ENCODE measurements around the gene CCDC85C. TPM values are rescaled to one million over a fixed set of nuclear protein-coding genes. Genes with fewer than 3 reads are reported as not detected.
A peak's percentile ranks its signal among the peaks of the same experiment; 100 is the strongest.

CCDC85C gene
- total and polyA plus RNA-seq, 4 donors = 8.4 to 34.5 (median 25.0) TPM

DNA sequence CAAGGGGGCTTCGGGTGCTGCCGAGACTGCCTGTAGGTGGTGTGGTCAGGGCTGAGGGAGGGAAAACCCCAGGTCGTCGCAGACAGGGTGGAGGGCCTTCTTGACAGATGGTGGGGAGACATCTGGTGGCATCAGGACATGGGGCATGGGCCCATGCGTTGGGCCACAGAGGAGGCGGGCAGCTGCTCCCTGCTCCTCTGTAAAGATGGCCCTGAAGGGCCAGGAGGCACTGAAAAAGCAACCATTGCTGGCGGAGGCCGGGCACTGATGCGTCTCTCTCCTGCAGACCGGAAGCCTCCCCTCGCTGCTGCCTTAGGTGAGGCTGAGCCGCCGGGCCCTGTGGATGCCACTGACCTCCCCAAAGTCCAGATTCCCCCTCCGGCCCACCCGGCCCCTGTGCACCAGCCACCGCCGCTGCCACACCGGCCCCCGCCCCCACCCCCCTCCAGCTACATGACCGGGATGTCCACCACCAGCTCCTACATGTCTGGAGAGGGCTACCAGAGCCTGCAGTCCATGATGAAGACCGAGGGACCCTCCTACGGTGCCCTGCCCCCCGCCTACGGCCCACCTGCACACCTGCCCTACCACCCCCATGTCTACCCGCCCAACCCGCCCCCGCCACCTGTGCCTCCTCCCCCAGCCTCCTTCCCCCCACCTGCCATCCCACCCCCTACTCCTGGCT is 94.0 kb downstream of the CCDC85C start:
- WGBS (ENCODE audit: insufficient coverage) = 80% methylated on average over 15 of the region's 27 CpGs
- DNase-seq (ENCODE audit: low read depth in 4 of 6, low spot score in 6 of 6) = no peak
- Histone ChIP-seq H3K27ac (ENCODE audit: low read depth, low read length) (no peak overlapping the region), H3K4me3 (ENCODE audit: low read depth, low read length) (no peak overlapping the region), H3K4me1 (ENCODE audit: control insufficient read depth, insufficient read depth, low read length) (peaks cover 30% of the 10 kb centered on the region), H3K9me3 (ENCODE audit: control insufficient read depth, insufficient read depth, low read length) (no peaks in the 10 kb centered on the region), H3K36me3 (ENCODE audit: control insufficient read depth, insufficient read depth, low read length) (peaks cover 85% of the 10 kb centered on the region), H3K27me3 (ENCODE audit: control insufficient read depth, insufficient read depth, low read length) (no peaks in the 10 kb centered on the region)

- H3K9me3 ChIP-seq (ENCODE audit: control insufficient read depth, insufficient read depth, low read length) = no peaks in the 10 kb centered on the region
- no peak overlapping the region for H3K4me3 ChIP-seq (ENCODE audit: low read depth, low read length)
- H3K27ac ChIP-seq (ENCODE audit: low read depth, low read length) = no peak overlapping the region
- H3K4me1 ChIP-seq (ENCODE audit: control insufficient read depth, insufficient read depth, low read length) = peaks cover 30% of the 10 kb centered on the region
- H3K36me3 ChIP-seq (ENCODE audit: control insufficient read depth, insufficient read depth, low read length) = peaks cover 84% of the 10 kb centered on the region
- 83% methylated on average over 16 of the region's 23 CpGs for WGBS (ENCODE audit: insufficient coverage)
- H3K27me3 ChIP-seq (ENCODE audit: control insufficient read depth, insufficient read depth, low read length) = no peaks in the 10 kb centered on the region
- DNase-seq (ENCODE audit: low read depth in 4 of 6, low spot score in 6 of 6) = no peak
Measured at GRCh38 chr14:99508896-99509629, 94.9 kb downstream of the CCDC85C start.

DNA sequence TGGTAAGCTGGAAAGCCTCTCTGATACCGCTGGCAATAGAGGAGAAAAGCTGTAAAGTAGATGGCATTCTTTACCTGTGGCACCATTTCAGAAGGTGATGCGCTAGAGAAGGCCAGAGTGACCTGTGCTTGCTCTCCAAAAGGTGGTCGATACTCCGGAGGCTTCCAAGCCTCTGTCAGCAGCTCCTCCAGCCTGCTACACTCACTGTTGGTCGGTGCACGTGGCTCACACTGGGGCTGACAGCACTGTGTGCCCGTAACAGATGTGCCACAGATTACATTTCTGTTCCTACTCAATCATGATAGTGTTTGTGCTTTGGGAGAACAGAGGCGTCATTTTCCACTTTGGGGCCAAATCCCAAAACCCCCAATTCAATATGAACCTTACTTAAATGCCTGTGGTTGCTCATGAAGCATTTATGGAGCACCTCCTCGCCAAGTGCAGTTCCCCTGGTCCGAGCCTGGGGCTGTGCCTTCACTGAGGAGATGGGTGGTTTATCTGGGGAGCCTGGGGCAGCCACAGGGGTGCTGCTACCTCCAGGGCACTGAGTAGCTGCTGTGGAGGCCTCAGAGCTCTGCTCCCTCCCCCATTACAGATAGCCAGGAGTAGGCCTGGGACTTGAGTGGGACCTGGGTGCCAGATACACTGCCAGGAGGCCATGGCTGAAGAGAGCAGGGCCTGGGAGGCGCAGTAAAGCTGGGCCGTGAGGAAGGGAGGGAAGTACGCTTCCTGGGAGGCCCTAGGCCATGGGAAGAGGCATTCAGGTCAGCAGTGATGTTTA is 96.0 kb downstream of the CCDC85C start:
- H3K27ac ChIP-seq (ENCODE audit: low read depth, low read length) = no peak overlapping the region
- WGBS (ENCODE audit: insufficient coverage) = 92% methylated on average over 7 of the region's 13 CpGs
- H3K4me3 ChIP-seq (ENCODE audit: low read depth, low read length) = no peak overlapping the region
- peaks cover 79% of the 10 kb centered on the region for H3K36me3 ChIP-seq (ENCODE audit: control insufficient read depth, insufficient read depth, low read length)
- H3K27me3 ChIP-seq (ENCODE audit: control insufficient read depth, insufficient read depth, low read length) = no peaks in the 10 kb centered on the region
- no peak for DNase-seq (ENCODE audit: low read depth in 4 of 6, low spot score in 6 of 6)
- no peaks in the 10 kb centered on the region for H3K9me3 ChIP-seq (ENCODE audit: control insufficient read depth, insufficient read depth, low read length)
- H3K4me1 ChIP-seq (ENCODE audit: control insufficient read depth, insufficient read depth, low read length) = peaks cover 30% of the 10 kb centered on the region

GRCh38 chr14:99506276-99506675 is 97.7 kb downstream of the CCDC85C start:
- WGBS (ENCODE audit: insufficient coverage) = 34% methylated on average over 6 of the region's 6 CpGs
- H3K27ac ChIP-seq (ENCODE audit: low read depth, low read length) = no peak overlapping the region

GRCh38 chr14:99505089-99505488 is 98.9 kb downstream of the CCDC85C start:
- no peak for DNase-seq (ENCODE audit: low read depth in 4 of 6, low spot score in 6 of 6)
- WGBS (ENCODE audit: insufficient coverage) = 100% methylated on average over 2 of the region's 5 CpGs
- peaks cover 68% of the 10 kb centered on the region for H3K36me3 ChIP-seq (ENCODE audit: control insufficient read depth, insufficient read depth, low read length)

More at GRCh38 chr14:99506276-99506675, 97.7 kb downstream of the CCDC85C start:
- Histone ChIP-seq H3K4me1 (ENCODE audit: control insufficient read depth, insufficient read depth, low read length) (peaks cover 17% of the 10 kb centered on the region), H3K27me3 (ENCODE audit: control insufficient read depth, insufficient read depth, low read length) (no peaks in the 10 kb centered on the region), H3K4me3 (ENCODE audit: low read depth, low read length) (no peak overlapping the region), H3K36me3 (ENCODE audit: control insufficient read depth, insufficient read depth, low read length) (peaks cover 72% of the 10 kb centered on the region), H3K9me3 (ENCODE audit: control insufficient read depth, insufficient read depth, low read length) (no peaks in the 10 kb centered on the region)
- peak in 2 of 6 donors; percentile 49 to 53 for DNase-seq (ENCODE audit: low read depth in 4 of 6, low spot score in 6 of 6)

DNA sequence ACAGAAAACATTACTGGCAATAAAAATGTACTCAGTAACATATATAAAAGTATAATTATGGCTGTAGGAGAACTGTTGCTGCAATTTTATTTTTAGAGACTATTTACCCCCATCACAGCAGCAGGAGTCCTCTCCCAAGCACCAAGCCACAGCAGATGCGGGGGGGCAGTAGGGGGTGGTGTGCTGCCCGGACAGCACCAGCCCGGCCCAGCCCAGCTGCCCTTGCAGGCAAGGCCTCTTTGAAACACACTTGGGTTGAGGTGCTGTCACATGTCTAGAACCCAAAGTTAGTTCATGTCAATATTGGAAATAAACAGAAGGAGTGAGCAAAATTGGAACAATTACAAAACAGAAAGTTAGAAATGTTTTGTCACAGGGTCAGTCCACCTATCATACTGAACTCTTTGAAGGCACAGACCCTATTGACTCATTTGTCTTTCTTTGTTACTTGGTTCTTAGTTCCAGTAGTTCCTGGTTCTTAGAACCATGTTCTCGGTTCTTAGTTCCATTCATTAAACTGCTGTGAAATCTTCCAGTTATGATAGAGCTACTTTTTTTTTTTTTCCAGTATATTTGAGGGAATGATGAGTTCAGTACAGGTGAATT is 100.1 kb downstream of the CCDC85C start:
- no peak for DNase-seq (ENCODE audit: low read depth in 4 of 6, low spot score in 6 of 6)
- Histone ChIP-seq H3K4me3 (ENCODE audit: low read depth, low read length) (no peak overlapping the region), H3K27me3 (ENCODE audit: control insufficient read depth, insufficient read depth, low read length) (no peaks in the 10 kb centered on the region), H3K4me1 (ENCODE audit: control insufficient read depth, insufficient read depth, low read length) (peaks cover 8% of the 10 kb centered on the region), H3K36me3 (ENCODE audit: control insufficient read depth, insufficient read depth, low read length) (peaks cover 59% of the 10 kb centered on the region), H3K27ac (ENCODE audit: low read depth, low read length) (no peak overlapping the region), H3K9me3 (ENCODE audit: control insufficient read depth, insufficient read depth, low read length) (no peaks in the 10 kb centered on the region)
- 93% methylated on average over 3 of the region's 4 CpGs for WGBS (ENCODE audit: insufficient coverage)

More at GRCh38 chr14:99505089-99505488, 98.9 kb downstream of the CCDC85C start:
- Histone ChIP-seq H3K27ac (ENCODE audit: low read depth, low read length) (no peak overlapping the region), H3K4me3 (ENCODE audit: low read depth, low read length) (no peak overlapping the region), H3K9me3 (ENCODE audit: control insufficient read depth, insufficient read depth, low read length) (no peaks in the 10 kb centered on the region), H3K4me1 (ENCODE audit: control insufficient read depth, insufficient read depth, low read length) (peaks cover 12% of the 10 kb centered on the region), H3K27me3 (ENCODE audit: control insufficient read depth, insufficient read depth, low read length) (no peaks in the 10 kb centered on the region)

DNA sequence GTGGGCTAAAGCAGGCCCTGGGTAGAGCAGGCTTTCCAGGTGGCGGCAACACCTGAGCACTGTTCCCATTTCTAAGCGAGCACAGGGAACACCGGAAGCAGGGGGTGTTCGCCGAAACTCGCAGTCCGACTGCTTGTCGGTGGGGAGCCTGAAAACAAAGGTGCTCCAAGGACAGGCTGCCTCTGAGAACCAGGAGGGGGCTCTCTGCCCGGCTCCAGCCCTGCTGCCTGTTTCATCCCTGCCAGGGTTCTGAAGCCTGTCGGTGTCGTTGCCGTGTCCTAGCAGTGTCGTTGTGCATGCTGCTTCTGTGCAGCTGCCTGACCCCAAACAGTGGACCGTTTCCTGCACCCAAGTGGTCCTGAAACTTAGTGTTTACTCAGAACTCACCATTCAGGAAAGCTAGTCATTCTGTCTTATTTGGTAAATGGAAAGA is 101.0 kb downstream of the CCDC85C start:
- WGBS (ENCODE audit: insufficient coverage) = 56% methylated on average over 14 of the region's 14 CpGs
- no peak for DNase-seq (ENCODE audit: low read depth in 4 of 6, low spot score in 6 of 6)
- H3K9me3 ChIP-seq (ENCODE audit: control insufficient read depth, insufficient read depth, low read length) = no peaks in the 10 kb centered on the region
- H3K4me1 ChIP-seq (ENCODE audit: control insufficient read depth, insufficient read depth, low read length) = peaks cover 11% of the 10 kb centered on the region
- peaks cover 53% of the 10 kb centered on the region for H3K36me3 ChIP-seq (ENCODE audit: control insufficient read depth, insufficient read depth, low read length)
- H3K27ac ChIP-seq (ENCODE audit: low read depth, low read length) = no peak overlapping the region
- no peak overlapping the region for H3K4me3 ChIP-seq (ENCODE audit: low read depth, low read length)
- no peaks in the 10 kb centered on the region for H3K27me3 ChIP-seq (ENCODE audit: control insufficient read depth, insufficient read depth, low read length)

- Histone ChIP-seq H3K36me3 (ENCODE audit: control insufficient read depth, insufficient read depth, low read length) (peaks cover 25% of the 10 kb centered on the region), H3K27ac (ENCODE audit: low read depth, low read length) (no peak overlapping the region)
Measured at GRCh38 chr14:99497894-99498293, 106.1 kb downstream of the CCDC85C start.

GRCh38 chr14:99497341-99497740 is 106.7 kb downstream of the CCDC85C start:
- Histone ChIP-seq H3K36me3 (ENCODE audit: control insufficient read depth, insufficient read depth, low read length) (peaks cover 20% of the 10 kb centered on the region), H3K27me3 (ENCODE audit: control insufficient read depth, insufficient read depth, low read length) (no peaks in the 10 kb centered on the region), H3K9me3 (ENCODE audit: control insufficient read depth, insufficient read depth, low read length) (no peaks in the 10 kb centered on the region), H3K4me3 (ENCODE audit: low read depth, low read length) (no peak overlapping the region), H3K4me1 (ENCODE audit: control insufficient read depth, insufficient read depth, low read length) (peaks cover 5% of the 10 kb centered on the region), H3K27ac (ENCODE audit: low read depth, low read length) (no peak overlapping the region)
- WGBS (ENCODE audit: insufficient coverage) = 83% methylated on average over 1 of the region's 2 CpGs
- no peak for DNase-seq (ENCODE audit: low read depth in 4 of 6, low spot score in 6 of 6)

More at GRCh38 chr14:99497894-99498293, 106.1 kb downstream of the CCDC85C start:
- no peak for DNase-seq (ENCODE audit: low read depth in 4 of 6, low spot score in 6 of 6)
- peaks cover 5% of the 10 kb centered on the region for H3K4me1 ChIP-seq (ENCODE audit: control insufficient read depth, insufficient read depth, low read length)
- no peaks in the 10 kb centered on the region for H3K9me3 ChIP-seq (ENCODE audit: control insufficient read depth, insufficient read depth, low read length)
- WGBS (ENCODE audit: insufficient coverage) = 96% methylated on average over 2 of the region's 3 CpGs
- H3K27me3 ChIP-seq (ENCODE audit: control insufficient read depth, insufficient read depth, low read length) = no peaks in the 10 kb centered on the region
- no peak overlapping the region for H3K4me3 ChIP-seq (ENCODE audit: low read depth, low read length)
